Epidermal melanocyte (primary cell): Measurements from ENCODE around the gene BLMH.

Source experiments
- DNase-seq: peaks from one replicate; pipeline ENCODE4 v3.0.0; 2011; ENCODE audit warnings: low spot score; ENCODE audit not compliant: insufficient read length

The BLMH gene, protein sequence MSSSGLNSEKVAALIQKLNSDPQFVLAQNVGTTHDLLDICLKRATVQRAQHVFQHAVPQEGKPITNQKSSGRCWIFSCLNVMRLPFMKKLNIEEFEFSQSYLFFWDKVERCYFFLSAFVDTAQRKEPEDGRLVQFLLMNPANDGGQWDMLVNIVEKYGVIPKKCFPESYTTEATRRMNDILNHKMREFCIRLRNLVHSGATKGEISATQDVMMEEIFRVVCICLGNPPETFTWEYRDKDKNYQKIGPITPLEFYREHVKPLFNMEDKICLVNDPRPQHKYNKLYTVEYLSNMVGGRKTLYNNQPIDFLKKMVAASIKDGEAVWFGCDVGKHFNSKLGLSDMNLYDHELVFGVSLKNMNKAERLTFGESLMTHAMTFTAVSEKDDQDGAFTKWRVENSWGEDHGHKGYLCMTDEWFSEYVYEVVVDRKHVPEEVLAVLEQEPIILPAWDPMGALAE

DNA sequence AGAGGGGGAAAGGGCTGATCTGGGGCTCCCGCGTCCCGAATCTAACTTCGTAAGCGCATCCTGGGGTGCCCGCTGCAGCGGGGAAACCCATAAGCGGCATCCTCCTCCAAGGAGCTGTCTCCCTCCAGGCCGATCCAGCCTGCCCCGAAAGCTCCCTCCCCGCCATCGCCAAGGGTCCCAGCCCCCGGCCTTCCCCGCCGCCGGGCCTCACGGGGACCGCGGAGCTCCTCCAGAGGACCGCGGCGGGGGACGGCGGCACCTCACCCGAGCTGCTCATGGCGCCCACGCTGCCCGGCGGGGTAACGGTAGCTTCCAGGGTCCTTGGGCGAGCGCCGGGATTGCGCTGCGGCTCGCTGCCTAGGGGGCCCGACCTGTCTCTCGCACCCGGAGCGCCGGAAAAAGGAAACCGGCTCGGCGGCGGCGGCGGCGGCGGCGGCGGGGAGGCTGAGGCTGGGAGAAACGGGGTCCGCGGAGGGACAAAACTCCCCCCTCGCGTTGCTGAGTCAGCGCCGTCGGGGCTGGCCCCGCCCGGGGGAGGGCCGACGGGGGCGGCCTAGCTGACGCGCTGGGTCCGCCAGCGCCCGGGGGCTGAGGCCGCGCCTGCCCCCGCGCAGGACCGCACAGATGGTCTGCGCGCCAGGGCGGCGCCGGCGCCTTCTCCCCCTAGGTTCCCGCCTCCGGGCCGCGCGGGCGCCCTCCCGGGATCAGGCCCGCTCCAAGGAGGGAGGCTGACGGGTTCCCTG lies at the start of gene BLMH:
Gene BLMH (minus strand): TSS at position 402 of the 743 bp plus-strand sequence. CDS start 125 bp downstream, at position 277.
- peak; percentile 83 for DNase-seq

DNA sequence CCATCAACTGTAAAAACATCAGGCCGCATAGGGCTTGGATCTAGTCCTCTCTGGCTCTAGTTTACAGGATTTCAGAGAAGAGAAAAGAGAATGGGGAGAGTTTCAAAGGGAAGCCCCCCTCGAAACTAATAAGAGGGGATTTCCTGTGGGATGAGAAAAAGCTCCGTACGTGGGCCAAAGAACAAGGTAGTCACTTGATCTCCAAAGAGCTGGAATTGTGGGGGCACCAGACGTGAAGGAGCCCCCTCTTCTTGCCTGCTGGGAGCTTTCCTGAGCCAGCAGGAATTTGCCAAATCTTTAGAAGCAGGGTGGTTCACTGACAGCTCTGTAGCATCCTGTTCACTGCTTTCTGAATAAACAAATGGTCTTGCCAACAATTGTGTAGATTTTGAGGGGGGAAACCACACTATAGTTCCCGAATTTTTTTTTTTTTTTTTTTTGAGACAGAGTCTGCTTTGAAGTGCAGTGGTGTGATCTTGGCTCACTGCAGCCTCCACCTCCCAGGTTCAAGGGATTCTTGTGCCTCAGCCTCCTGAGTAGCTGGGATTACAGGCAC lies 49.1 kb upstream of the BLMH start:
- no peak for DNase-seq

DNA sequence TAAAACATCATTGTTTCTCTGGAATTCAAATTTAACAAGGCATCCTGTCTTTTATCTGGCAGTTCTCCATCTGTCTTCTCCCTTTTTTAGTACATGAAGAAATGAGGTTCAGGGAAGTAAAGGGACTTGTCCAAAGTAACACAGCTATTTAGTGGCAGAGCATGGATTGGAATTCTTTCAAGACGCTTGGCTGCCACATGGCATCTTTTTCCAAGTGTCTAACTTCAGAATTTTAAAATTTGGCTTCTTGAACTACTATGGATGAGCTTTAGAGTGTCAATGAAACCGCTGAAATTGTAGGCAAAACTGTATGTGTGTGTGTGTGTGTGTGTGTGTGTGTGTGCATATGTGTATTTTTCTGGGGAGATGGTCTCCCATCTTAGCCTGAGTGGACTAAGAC lies 47.3 kb upstream of the BLMH start:
- no peak for DNase-seq

DNA sequence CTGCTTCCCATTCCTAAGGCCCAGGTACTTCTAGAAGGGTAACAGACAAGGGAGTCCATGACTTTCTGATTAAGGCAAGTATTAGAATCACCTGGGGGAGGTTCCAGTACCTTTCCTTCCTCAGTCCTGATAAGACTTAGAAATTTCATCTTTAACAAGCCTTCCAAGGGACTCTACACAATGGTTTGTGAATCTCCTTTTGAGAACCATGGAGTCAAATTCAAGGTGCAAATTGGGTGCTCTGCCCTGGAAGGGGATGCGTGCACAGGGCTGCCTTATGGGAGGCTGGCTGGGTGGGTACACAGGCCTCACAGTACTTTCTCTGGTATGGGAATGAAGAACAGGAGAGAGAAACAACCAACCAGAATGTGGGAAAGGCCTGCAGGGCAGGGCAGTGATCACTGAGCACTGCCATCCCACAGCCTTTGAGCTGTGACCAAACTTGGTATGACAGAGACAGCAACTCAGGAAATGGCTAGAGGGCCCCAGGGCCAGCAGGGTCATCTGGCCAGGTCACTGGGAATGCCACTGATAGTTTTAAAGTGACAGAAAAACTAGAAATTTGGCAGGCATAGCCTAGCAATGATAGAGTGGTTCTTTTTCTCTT lies 45.8 kb upstream of the BLMH start:
- no peak for DNase-seq

DNA sequence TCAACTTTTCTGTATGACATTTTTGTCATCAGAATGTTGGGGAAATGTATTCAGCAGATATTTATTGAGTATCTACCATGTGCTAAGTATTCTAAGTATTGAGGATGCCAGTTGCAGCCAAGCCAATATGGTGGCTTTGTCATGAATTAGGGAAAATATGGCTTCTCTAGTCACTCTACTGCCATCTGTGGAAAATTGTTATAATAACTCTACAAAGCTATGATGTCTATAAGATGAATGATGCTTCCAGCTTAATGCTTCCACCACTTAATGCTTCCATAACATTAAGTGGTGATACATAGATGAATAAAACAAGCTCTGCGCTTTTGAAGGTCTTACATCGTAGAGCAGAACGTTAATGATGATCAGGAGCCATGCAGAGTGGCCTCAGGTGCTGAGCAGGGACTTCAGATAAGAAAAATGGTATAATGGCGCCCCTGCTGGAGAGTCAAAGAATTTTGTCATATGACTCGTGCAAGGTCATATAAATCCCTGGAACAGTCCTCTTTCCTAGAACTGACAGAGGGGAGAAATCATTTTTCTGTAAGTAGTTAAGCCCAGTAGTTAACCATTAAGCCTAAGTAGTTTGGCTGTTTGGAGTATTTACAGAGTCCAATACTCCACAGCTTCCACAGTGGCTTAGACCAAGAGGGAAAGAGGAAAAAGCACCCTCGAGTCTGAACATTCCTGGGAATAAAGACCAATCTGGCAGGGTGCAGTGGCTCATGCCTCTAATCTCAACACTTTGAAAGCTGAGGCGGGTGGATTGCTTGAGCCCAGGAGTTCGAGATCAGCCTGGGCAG lies 44.8 kb upstream of the BLMH start:
- no peak for DNase-seq

DNA sequence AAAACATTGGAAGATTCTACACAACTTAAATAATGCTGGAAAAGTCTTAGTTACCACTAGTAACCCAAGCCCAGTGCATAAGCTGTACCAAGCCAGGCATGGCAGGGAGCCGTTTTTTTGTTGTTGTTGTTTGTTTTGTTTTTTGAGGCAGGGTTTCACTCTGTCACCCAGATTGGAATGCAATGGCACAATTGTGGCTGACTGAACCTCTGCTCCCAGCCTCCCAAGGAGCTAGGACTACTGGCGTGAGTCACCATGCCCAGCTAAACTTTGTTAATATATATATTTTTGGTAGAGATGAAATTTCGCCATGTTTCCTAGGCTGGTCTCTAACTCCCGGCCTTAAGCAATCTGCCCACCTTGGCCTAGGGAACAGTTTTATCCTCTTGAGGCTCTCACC lies 42.7 kb upstream of the BLMH start:
- DNase-seq: no peak

DNA sequence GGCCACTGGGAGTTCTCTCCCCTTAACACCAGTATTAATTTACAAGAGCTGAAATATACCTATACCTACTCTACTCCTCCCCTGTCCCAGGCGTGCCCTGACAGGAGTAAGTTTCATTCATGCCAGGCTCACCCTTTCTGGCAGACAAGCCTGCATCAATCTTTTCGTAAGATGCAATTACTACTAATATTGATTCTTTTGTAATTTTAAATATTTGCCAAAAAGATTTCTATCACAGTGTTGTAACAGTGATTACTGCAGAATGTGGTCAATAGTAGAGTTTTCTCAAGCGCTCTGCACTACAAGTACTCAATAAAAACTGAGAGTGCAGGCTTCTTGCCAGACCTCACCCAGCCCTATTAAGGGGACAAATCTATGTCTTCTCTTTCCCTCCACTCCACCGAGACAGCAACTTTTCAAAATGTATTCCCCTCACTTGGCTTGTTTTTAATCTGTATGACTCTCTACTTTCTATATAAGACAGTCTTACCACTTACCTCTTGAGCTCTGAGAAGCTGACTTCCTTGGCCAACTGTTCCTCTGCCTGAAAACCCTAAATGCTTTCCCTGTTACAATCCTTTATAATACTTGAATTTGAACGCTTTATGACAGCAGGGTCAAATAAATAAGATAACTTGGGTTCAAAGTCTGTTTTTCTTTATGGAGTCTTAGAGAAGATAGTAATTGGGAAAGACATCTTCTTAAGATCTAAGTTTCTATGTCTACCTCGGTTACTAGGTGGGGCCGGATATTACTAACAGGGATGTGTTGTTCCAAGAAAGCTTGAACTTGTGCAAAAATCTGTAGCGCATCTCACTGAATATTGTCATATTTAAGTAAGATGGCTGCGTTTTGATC lies 42.0 kb upstream of the BLMH start, which contains the start of gene TMIGD1:
Gene TMIGD1 (minus strand): TSS at position 555 of the 858 bp plus-strand sequence. CDS start 1,924 bp downstream, outside the sequence.
- no peak for DNase-seq

DNA sequence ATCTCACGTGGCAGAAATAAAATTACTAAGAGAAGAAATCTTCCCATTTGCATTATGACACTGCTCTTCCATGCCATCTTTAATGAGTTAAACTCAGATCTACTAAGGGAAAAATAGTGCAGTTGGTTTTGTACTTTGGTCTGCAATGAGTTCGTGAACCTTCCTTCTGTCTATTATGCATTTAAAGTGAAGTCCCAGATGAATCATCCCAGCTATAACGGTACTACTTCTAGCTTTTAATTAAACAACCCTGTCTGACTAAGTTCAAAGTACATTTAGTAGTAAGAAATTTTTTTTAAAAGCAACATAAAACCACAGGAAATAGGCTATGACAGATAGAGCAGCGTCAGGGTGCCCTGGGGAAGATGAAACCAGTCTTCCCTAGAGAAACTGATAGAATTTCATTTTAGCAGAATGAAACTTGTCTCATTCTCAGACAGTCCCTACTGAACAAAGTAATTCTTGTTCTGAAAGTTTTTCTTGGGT lies 40.4 kb upstream of the BLMH start:
- DNase-seq: no peak

DNA sequence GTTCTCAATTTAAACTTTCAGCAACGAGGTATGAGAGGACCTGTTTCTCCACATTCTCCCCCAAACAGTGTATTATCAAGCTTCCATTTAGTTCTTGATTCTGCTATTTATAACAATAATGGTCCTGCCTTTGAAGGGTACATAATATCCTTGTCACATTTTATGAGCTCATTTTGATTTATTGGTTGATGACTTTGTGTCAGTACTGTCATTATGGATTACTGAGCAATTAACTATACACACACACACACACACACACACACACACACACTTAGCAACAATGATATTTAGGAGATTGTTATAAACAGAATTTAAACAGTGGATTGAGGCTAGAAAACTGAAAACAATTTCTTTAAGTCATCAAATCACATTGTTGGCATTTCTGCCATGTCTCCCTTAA lies 35.1 kb upstream of the BLMH start:
- no peak for DNase-seq

DNA sequence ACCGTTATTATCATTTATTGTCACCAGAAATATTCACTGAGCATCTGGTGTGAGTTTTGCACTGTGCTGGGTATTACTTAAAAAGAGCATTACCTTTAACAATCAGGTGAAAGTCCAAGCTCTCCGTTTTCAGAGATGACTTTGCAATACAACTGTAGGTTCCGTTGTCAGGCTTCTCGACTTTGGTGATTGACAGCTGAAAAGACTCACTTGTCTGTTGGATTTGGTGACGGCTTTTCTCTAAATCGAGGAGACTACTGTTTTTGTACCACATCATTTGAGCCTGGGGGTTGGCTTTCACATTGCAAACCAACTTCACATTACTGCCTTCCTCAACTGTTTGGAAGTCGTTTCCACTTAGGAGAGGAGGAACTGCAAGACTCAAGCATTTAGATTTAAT lies 33.0 kb upstream of the BLMH start:
- no peak for DNase-seq

DNA sequence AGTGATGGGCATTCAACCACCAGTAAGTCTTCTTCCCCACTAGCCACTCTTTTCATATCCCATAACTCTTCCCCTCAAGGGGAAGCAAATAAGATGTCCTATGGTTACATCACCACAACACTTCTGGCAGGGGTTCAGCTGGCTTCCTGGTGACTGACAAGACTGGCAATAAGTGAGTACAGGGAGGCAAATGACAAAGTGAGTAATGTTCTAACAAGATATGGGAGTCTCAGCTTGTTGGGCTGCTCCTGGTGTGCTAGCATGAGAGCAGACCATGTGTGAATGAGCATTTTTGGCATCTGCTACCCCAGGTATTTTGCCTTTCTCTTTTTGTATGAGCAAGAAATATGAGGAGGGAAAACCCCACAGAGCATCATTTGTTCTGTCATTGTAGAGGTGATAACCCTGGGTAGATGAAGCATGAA lies 32.2 kb upstream of the BLMH start:
- DNase-seq: no peak

DNA sequence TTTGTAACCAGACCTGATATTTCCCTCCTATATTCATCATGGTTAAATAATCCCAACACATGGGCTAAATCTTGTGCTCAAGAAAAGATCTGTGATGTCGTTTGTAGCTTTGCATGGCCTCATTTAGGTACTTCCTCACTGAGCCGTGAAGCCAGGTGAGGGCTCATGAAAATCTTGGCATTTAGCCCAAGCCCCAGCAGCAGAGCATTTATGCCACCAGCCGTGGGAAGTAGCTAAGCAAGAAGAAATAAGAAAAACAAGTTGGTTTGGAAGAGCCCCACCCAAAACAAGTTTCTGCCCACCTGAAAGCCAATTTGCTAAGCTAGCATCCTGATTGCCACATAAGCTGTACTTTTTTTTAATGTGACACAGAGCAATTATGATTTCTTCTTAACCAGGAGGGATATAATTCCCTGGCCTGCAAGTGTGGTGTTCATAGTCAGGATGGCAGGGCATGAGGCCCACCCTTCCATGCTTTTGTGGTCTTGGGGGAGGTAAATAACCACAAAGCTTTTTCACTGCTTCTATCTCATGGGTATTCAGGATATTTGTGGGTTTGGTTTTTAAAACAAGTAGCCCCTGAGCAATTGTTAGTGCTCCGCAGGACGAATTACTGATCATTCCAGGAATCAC lies 31.6 kb upstream of the BLMH start:
- DNase-seq: no peak

DNA sequence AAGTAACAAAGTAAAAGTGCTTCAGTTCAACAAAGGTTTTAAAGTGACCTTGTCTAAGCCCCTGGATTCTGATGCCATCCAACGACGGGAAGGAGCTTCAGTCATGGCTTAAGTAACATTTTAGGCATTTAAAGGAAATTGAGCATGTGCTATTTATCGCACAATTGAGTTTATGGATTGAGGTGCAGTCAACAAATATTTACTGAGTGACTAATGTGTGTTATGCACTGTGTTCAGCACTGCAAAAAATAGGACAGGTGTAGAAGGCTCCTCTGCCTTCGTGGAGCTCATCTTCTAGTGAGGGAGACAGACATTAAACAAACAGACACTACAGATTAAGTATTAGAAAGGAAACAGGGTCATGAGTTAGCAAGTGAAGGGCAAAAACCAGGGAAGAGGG lies 29.6 kb upstream of the BLMH start:
- no peak for DNase-seq

DNA sequence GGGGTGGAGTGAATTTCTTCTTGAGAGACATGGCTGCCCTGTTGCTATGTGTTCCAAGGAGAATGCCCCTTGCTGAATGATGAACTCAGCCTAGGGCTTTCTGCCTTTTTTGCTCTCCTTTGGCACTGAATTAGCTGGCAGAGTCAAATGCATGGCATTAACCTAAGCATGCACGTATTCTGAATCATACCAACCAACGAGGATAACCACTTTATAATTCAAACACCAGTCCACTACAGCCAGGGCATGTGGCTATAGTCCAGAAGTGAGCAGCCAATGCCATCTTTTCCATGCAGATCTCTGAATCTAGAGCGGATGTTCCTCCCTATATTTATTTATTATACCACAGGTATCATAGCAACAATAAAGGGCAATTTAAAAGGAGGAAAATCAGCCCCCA lies 26.4 kb upstream of the BLMH start:
- DNase-seq: no peak

DNA sequence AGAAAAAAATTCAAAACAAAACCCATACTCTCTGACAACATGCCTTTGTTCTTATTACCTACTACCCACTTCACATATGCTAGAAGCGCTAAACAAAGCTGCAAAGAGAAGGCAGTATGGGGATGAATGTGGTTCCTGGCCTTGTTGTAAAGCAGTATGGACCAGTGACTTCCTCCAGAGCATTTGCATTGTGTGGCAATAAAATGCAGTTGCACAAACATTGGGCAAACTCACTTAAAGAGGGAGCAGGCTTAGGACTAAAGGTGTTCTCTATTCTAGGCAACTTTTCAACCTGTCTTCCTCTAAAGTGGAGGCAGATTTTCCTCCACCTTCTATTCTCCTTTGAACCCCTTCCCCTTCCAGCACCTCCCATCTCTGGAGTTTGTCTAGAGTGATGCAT lies 25.0 kb upstream of the BLMH start:
- no peak for DNase-seq

DNA sequence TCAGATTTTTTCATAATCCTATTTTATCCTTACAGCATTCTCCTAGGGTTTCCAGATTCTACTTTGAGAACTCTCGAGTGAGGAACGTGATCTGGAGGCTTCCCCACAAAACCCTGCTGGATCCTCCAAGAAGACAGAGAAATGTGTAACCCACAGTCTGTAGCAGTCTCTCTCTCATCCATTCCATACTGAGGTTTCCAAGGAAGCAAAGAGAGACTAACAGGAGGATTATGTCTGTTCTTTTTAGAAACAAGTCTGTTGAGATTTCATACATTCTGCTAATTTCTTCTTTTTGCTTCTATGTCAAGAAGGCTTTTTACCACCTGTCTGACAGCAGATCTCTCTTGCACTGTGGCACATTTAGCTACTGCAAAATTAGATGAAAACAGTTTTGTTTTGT lies 23.4 kb upstream of the BLMH start:
- no peak for DNase-seq

DNA sequence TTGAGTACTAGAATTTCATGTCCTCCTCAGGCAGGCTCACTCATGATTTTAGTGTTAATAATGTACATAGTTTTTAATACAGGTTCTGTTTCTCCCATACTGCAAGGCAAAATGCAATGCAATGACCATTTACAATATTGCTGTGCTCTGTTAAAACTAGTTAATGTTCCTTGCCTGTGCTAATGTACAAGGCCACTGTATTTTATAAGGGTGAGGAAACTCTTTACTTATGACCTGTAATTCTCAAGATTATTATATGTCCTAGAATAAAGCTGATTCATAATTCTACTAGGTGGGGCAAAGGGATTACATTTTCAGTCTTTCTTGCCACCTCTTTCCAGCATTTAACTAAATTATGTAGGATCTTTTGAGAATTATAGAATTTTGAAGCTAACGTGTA lies 22.7 kb upstream of the BLMH start:
- DNase-seq: no peak

DNA sequence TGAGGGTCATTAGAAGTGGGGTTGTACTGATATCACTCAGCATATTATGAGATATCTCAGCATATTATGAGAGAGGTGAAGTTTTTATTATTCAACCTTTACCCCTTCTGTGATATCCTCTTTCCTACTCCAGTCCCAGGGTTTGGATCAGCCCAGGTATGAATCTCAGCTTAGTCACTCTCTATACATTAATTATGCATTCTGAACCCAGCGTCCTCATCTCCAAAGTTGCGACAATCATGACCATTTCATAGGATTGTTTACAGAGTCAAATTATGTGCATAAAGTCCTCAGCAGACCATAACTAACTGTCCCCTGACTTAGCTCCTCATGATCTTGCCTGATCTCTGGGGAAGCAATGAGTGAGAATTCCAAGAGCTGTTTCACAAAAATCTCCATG lies 20.5 kb upstream of the BLMH start:
- no peak for DNase-seq

DNA sequence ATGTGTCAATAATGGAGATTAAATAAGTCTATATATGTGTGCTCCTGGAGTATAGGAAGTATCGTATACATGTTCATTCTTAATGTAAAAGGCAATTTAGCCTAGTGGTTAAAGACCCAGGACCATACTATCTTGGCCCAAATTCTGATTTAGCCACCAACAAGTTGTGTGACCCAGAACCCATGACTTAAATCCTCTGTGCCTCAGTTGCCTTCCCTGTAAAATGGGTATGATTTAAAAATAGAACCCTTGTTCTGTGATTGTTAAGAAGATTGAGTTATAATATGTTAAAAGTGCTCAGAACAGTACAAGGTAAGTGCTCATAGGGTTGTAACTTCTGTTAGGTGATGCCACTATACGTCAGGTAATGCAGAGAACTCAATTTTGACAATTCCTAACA lies 18.8 kb upstream of the BLMH start:
- DNase-seq: no peak
